Ovary (tissue), 9 donors: ENCODE results near the gene OGFOD3. TPM values are rescaled to one million over a fixed set of nuclear protein-coding genes. Genes with fewer than 3 reads are reported as not detected.
A peak's percentile ranks its signal among the peaks of the same experiment; 100 is the strongest.
"Not testable (repeated sequence)": the region's sequence is repeated elsewhere in the genome, so short reads cannot be mapped to it uniquely, and the experiment has no call there.

Source experiments
- DNase-seq, 5 donors: peaks; one replicate each; pipeline ENCODE4 v3.0.0-alpha.2; 2019 to 2020
- H3K27ac ChIP-seq, 2 donors: fragments of 200-600 bp; one replicate each; pipeline versions ENCODE4 v1.5.1 to v1.8.0; 2019 to 2022
- H3K27me3 ChIP-seq: fragments of 200-600 bp; one replicate; pipeline ENCODE4 v1.8.0; 2022
- H3K36me3 ChIP-seq: fragments of 200-600 bp; sonication (generic); one replicate; pipeline ENCODE4 v1.5.1; 2019
- H3K4me1 ChIP-seq: one replicate; pipeline ENCODE4 v1.8.1; 2013; ENCODE audit warnings: mild to moderate bottlenecking, moderate library complexity; ENCODE audit not compliant: insufficient read depth
- H3K4me3 ChIP-seq: fragments of 200-600 bp; sonication (generic); one replicate; pipeline ENCODE4 v1.5.1; 2017
- H3K9me3 ChIP-seq, 2 donors: fragments of 200-600 bp in 1 of 2; sonication (generic) in 1 of 2; one replicate each; pipeline versions ENCODE4 v1.5.1 to v1.8.1; 2013 to 2019; ENCODE audit warnings: mild to moderate bottlenecking in 1 of 2, moderate library complexity in 1 of 2
- EP300 ChIP-seq: sonication (generic); formaldehyde crosslinking; IDR thresholded peaks from one replicate; pipeline ENCODE4 v1.6.1; 2017; ENCODE audit warnings: antibody characterized with exemption
- POLR2A ChIP-seq: fragments of 450-650 bp; IDR thresholded peaks from one replicate; pipeline ENCODE4 v1.6.1; 2017; ENCODE audit warnings: antibody characterized with exemption, mild to moderate bottlenecking, moderate library complexity
- WGBS, 3 donors: extraction: QIAGEN DNeasy Blood & Tissue Kit in 1 of 3; methylation state at CpG; one replicate each; pipeline versions ENCODE4 v1.1.5 to v1.1.7; 2013 to 2017; 5-methylcytosine and 5-hydroxymethylcytosine counted together
- intact Hi-C, 4 donors: fragments of 100-400 bp; cut with DNase I; formaldehyde crosslinking; loops; one replicate each; pipeline versions ENCODE4 v1.11.0 to v1.15.1; 2022 to 2023
- polyA plus RNA-seq, 2 donors: library from polyadenylated mRNA; stranded (reverse); fragments of 200-250 nt in 1 of 2; fragments of 350-450 nt in 1 of 2; fragmentation: Illumina TruSeq in 1 of 2; extraction: RNeasy Lipid Tissue Mini Kit (QIAGEN cat#74804) in 1 of 2; gene quantifications; one replicate each; pipeline ENCODE4 v1.2.3, GENCODE V29; 2013 to 2014
- total RNA-seq, 7 donors: library from RNA; depleted of rRNA in 2 of 7; stranded (reverse); fragments of >200 nt in 2 of 7; fragmentation: NEBNext Ultra II Directional in 3 of 7; extraction: Animal tissue kit (Norgen Biotek cat#: 25700) in 3 of 7; gene quantifications; one replicate each; pipeline versions ENCODE4 v1.1.0 to v1.2.4, GENCODE V29; 2016 to 2023
- TF ChIP-seq, protein P1 (sequence below), 3 donors: fragments of 450-650 bp in 2 of 3; fragments of 200-600 bp in 1 of 3; IDR thresholded peaks; one replicate each; pipeline versions ENCODE4 v1.5.1 to v1.8.0; 2016 to 2022; ENCODE audit warnings: antibody characterized with exemption in 3 of 3, mild to moderate bottlenecking in 1 of 3
- donor health status: DM: no; HTN: no; CAD: no; lungs with moderate emphysema.
- donor health status: DM: no; HTN: no; CAD: no.
- donor health status: Bipolar disorder and iron deficiency.
- donor health status: DM: yes; HTN: yes; CAD: no.
- donor health status: DM: no; HTN: no; CAD: no.
- donor health status: DM: yes; HTN: yes; CAD: no.

Gene OGFOD3
- total and polyA plus RNA-seq, 9 donors = 14.4 to 37.8 (median 29.4) TPM

DNA sequence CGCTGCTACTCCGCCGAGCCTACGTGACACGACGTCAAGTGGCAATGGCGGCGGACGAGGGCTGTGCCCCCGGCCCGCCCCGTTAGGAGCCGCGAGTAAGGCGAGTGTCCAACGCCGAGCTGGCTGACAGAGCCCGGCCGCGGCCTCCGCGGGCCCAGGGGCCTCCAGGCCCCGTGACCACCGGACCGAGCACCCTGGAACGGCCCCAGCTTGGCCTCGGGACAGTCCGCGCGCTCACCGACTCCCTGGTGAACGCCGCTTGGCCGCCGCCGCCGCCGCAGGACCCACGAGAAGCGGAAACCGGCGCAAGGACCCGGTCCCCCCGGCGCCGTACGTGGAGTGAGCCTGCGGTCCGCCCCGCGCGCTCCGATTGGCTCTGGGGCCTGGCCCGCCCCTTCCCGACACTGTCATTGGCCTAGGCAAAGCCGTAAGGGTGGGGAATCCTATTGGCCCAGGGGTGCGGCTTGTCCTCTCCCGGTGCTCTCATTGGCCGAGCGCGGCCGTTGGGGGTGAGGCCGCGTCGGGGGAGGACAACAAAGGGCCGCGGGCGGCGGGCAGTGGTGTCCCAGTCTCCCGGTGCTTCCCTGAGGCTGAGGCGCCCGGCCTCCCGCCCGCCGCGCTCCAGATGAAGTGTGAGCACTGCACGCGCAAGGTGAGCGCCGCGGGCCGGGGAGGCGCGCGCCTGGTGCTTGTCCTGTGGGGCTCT, 39.9 kb upstream of the OGFOD3 start, which contains the start of gene NARF:
NARF (plus strand) TSS at position 563 of the 706 bp plus-strand sequence; CDS start at position 626, 63 bp downstream.
- H3K27me3 ChIP-seq = no peaks in the 10 kb centered on the region
- H3K4me3 ChIP-seq = peak within 1 kb of the TSS; percentile 97
- no peaks in the 10 kb centered on the region for H3K9me3 ChIP-seq
- 0 to 1% (median 0%) methylated on average over 69 to 85 of the region's 85 CpGs for WGBS, 3 donors
- TF ChIP-seq EP300 (peak; percentile 49), POLR2A (peak; percentile 100)
- TF ChIP-seq, protein P1, sequence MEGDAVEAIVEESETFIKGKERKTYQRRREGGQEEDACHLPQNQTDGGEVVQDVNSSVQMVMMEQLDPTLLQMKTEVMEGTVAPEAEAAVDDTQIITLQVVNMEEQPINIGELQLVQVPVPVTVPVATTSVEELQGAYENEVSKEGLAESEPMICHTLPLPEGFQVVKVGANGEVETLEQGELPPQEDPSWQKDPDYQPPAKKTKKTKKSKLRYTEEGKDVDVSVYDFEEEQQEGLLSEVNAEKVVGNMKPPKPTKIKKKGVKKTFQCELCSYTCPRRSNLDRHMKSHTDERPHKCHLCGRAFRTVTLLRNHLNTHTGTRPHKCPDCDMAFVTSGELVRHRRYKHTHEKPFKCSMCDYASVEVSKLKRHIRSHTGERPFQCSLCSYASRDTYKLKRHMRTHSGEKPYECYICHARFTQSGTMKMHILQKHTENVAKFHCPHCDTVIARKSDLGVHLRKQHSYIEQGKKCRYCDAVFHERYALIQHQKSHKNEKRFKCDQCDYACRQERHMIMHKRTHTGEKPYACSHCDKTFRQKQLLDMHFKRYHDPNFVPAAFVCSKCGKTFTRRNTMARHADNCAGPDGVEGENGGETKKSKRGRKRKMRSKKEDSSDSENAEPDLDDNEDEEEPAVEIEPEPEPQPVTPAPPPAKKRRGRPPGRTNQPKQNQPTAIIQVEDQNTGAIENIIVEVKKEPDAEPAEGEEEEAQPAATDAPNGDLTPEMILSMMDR (IDR thresholded peaks at IDR 0.05) = peak in 1 of 3 donors; percentile 31
- no peaks in the 10 kb centered on the region for H3K36me3 ChIP-seq
- intact Hi-C loops = no loop called here
- peak; percentile 97 to 98 (median 97) for DNase-seq
- H3K4me1 ChIP-seq = peaks cover 20% of the 10 kb centered on the region
- peak within 1 kb of the TSS; percentile 99 to 100 for H3K27ac ChIP-seq

DNA sequence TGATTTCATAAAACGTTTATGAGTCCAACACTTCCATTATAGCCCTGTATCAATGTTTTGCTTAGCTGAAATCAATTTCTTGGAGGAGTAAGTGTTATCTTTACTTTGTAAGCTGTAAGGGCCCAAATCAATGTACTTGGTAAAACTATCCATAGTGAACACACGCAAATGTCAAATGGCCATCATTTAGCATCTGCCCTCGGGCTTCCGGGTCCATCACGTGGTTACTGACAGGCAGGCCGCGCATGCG, 39.5 kb upstream of the OGFOD3 start:
- H3K4me3 ChIP-seq = peak overlapping the region; percentile 97

DNA sequence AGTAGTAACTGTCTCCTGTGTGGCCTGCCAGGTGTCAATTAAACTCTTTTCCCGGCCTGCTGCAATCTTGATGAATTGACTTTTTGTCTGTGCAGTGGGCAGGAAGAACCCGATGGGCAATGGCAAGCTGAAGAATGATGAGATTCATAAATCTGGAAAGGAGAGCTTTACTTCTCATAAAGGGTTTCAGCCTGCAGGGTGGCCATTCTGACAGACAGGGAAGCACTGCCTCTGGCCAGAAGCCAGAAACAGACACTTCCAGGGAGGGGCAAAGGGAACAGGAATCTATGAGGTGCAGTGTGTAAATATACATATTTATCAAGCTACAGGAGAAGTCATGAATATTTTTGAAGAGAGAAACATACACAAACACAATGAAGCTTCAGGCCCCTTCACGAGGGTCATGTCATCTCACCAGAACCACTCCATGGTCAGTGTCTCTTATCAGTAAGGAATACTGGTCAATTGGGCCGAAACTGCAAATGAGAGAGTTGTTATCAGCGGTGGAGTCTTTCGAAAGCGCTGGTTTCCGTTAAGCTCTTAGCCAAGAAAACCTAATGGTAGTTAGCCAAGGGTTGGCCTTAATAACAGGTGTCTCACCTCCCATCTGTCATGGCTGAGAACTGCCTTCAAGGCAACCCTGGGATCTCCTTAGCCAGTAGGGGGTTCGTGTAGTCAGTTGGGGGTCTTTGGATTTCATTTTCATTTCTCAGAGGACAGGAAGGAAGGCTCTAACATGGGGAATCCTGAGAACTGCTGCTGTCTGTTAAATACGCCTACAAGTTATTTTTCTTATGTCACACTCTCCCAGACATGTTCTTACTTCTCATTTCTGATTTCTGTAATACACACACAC, 38.9 kb upstream of the OGFOD3 start:
- Histone ChIP-seq H3K4me1 (peaks cover 20% of the 10 kb centered on the region), H3K27me3 (no peaks in the 10 kb centered on the region), H3K36me3 (no peaks in the 10 kb centered on the region), H3K27ac (peak overlapping the region; percentile 44 to 100), H3K4me3 (peak overlapping the region; percentile 97), H3K9me3 (no peaks in the 10 kb centered on the region)
- DNase-seq = no peak
- TF ChIP-seq POLR2A = no peak
- TF ChIP-seq, protein P1 (IDR thresholded peaks at IDR 0.05) = no peak
- no peak for TF ChIP-seq EP300
- 12 to 20% (median 18%) methylated on average over 10 of the region's 10 CpGs for WGBS, 3 donors
- intact Hi-C loops = no loop called here

More for the DNA sequence above, 39.5 kb upstream of the OGFOD3 start:
- peaks cover 20% of the 10 kb centered on the region for H3K4me1 ChIP-seq
- no peaks in the 10 kb centered on the region for H3K9me3 ChIP-seq
- H3K27me3 ChIP-seq = no peaks in the 10 kb centered on the region
- TF ChIP-seq, protein P1 (IDR thresholded peaks at IDR 0.05) = no peak
- TF ChIP-seq POLR2A (no peak), EP300 (no peak)
- intact Hi-C loops = no loop called here
- 0 to 1% (median 1%) methylated on average over 8 of the region's 8 CpGs for WGBS, 3 donors
- no peak for DNase-seq
- peak overlapping the region; percentile 99 to 100 for H3K27ac ChIP-seq
- H3K36me3 ChIP-seq = no peaks in the 10 kb centered on the region

DNA sequence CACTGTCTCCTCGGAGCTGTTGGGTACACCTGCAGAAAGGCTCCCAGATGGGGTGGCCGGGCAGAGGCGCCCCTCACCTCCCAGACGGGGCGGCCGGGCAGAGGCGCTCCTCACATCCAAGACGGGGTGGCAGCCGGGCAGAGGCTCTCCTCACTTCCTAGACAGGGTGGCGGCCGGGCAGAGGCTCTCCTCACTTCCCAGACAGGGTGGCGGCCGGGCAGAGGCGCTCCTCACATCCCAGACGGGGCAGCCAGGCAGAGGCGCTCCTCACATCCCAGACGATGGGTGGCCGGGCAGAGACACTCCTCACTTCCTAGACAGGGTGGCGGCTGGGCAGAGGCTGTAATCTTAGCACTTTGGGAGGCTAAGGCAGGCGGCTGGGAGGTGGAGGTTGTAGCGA, 35.3 kb upstream of the OGFOD3 start:
- H3K36me3 ChIP-seq, H3K9me3 ChIP-seq, H3K27me3 ChIP-seq, DNase-seq, intact Hi-C loops, H3K27ac ChIP-seq, H3K4me3 ChIP-seq: not testable (repeated sequence)
- WGBS, 3 donors = 93 to 95% (median 95%) methylated on average over 21 of the region's 21 CpGs
- peaks cover 28% of the 10 kb centered on the region for H3K4me1 ChIP-seq

DNA sequence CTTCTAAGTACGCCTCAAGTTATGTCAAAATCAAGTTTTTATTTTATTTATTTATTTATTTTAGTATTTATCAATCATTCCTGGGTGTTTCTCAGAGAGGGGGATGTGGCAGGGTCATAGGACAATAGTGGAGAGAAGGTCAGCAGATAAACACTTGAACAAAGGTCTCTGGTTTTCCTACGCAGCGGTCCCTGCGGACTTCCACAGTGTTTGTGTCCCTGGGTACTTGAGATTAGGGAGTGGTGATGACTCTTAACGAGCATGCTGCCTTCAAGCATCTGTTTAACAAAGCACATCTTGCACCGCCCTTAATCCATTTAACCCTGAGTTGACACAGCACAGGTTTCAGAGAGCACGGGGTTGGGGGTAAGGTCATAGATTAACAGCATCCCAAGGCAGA, 34.8 kb upstream of the OGFOD3 start:
- H3K27me3 ChIP-seq, H3K9me3 ChIP-seq, H3K4me3 ChIP-seq, H3K36me3 ChIP-seq, intact Hi-C loops, H3K27ac ChIP-seq, DNase-seq: not testable (repeated sequence)
- WGBS, 3 donors = 79 to 86% (median 83%) methylated on average over 7 of the region's 7 CpGs
- H3K4me1 ChIP-seq = peaks cover 28% of the 10 kb centered on the region
